ENCODE measurements around the gene SLC6A11.

SLC6A11 gene

DNA sequence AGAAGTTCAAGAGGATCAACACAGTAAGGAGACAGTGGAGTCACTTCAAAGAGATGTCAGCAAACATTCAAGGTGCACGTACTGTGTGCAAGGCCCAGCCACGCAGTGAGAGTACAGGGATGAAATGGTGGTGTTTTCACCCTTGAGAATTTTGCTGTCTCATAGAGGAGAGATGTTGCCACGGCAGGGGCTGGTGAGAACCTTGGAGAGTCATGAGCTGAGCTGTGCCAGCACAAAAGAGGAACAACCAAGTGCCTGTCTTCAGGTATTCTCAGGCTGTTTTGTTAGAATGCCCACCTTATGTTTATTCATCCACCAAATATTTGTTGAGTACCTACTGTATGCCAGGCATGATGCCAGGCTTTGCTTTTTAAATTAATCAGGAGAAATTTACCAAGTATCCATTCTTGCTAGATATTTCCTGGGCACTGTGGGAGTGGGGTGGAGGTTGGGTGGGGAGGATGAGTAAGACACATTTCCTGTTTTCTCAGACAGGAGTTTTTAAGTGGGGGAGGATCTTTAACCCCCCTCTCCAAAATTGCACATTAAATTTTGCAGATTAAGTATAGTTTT is 72.6 kb downstream of the SLC6A11 start:
- no peak for DNase-seq (ENCODE audit: low read depth)

GRCh38 chr3:10889206-10889960 is 73.4 kb downstream of the SLC6A11 start:
- no peak for DNase-seq (ENCODE audit: low read depth)

DNA sequence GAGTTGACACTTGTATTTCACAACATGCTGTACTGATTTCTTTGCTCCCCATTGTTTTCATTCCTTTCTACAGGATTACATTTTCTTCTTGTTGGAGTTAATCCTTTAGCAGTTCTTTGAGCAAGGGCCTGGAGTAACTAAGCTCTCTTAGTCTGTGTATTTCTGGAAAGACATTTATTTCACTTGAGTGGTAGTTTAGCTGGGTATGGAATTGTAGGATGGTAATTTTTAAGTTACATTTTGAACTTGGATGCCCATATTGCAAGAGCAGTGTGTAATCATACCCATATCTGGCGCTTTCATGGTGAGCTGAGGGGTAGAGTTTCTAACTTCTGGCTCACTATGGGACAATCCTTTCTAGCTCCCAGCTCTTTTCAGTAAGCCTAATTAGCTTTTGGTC is 74.6 kb downstream of the SLC6A11 start:
- no peak for DNase-seq (ENCODE audit: low read depth)

- DNase-seq (ENCODE audit: low read depth) = no peak
Observed at GRCh38 chr3:10892622-10893021, 76.6 kb downstream of the SLC6A11 start.

DNA sequence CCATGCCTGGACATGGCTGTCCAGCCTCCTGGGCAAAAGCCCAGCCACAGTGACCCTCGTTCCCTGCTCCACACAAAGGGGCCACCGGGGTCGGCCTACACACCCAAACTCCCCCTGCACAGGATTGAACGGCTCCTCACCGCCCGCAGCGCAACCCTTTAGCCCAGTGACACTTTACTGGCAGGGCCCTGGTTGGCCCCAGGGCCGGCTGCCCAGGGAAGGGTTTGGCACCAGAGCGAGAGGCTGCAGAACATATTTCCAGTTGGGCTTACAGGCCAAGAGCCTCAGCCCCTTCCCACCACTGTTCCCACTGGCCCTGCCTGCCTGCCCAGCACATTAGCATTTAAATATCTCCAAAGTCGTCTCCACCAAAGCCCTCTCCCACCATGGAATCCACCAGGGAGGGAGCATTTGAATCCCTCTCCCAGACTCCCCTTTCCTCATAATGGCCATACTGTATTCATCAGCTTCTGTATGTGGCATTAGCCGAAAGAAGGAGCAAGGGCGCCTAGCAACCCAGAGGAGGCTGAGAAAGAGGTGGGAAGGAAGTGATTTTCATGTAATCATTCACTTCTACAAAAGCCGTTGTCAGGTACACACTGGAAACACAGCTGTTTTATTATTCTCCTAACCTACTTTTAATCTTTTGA is 85.4 kb downstream of the SLC6A11 start:
- no peak for DNase-seq (ENCODE audit: low read depth)

DNA sequence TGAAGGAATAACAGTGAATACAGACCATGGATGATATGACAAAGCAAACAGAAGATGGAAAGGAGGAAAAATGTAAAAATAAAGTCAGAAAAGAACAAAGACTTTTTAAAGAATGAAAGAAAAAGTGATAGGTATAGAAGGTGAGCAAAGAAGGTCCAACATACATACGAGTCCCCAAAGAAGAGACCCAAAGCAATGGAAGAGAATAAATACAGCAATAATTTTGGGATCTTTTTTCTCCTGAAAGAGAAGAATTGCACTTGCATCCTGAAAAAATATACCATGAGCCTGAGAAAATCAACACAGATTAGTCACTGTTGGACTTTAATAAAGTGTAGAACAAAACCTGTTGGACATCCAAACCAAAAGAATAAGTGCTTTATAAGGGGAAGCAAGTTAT is 91.2 kb downstream of the SLC6A11 start:
- DNase-seq (ENCODE audit: low read depth) = no peak

GRCh38 chr3:10910367-10910766 is 94.3 kb downstream of the SLC6A11 start:
- no peak for DNase-seq (ENCODE audit: low read depth)

DNA sequence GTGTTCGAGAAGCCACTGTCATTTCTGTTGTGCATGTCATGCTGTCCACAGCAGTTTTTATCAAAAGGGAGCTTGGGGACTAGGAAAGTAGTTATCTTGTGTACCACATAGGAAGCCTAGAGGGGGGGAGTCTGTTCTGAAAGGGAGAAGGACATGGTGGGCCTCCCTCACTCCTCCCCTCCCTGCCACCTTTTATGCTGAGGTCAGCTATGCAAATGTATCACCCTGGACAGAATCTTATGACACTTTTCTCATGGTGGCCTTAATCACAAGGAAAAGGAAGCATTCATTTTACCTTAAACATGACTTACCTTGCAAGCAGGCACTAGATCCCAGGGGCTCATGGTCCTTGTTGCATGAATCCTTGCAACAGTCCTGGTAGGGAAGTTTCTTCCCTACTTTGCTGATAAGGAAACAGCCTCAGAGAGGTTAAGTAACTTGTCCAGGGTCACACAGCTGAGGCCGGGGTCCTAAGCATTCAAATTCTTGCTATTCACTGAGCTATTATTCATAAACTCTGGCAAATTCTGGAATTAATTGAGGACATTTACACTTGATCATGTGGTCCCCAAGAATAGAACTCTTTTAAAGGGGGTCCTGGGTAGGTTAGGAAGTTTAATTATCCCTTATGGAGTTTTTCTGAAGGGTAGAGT is 95.4 kb downstream of the SLC6A11 start:
- DNase-seq (ENCODE audit: low read depth) = no peak

GRCh38 chr3:10912786-10913185 is 96.8 kb downstream of the SLC6A11 start:
- no peak for DNase-seq (ENCODE audit: low read depth)

- DNase-seq (ENCODE audit: low read depth) = no peak
Observed at GRCh38 chr3:10915376-10915775, 99.3 kb downstream of the SLC6A11 start.

DNA sequence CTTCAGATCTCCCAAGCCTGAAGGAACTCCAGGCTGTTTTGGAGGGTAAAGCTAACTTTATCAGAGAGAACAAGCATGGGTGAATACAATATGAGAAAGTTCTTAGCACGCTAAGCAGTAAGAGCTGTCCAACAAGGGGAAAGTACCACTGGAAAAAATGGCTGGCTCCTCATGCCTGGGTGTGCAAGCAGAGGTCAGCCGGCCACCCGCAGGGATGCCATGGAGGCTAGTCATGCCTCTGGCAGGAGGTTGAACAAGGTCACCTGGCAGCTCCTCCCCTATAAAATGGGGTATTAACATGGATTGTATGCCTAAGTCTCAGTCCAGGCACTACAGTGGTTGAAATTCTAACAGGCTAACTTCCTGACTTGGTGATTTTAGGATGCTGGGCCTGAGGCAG is 101.1 kb downstream of the SLC6A11 start:
- no peak for DNase-seq (ENCODE audit: low read depth)

DNA sequence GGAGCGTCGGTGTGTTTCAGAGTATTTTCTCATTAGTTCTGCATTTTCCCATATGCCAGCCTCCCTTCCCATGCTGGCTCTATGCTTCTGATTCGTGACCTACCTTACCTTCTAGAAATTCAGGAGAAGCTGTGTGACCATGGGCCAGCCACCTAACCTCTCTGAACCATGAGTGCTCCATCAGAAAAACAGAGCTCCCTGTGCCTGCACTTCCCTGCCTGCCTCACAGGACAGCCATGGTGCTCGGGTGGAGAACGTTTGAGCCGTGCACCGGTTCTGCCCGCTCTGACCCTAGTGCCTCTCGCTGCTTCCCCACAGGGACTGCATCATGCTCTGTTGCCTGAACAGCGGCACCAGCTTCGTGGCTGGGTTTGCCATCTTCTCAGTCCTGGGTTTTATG is 102.0 kb downstream of the SLC6A11 start:
- DNase-seq (ENCODE audit: low read depth) = no peak

DNA sequence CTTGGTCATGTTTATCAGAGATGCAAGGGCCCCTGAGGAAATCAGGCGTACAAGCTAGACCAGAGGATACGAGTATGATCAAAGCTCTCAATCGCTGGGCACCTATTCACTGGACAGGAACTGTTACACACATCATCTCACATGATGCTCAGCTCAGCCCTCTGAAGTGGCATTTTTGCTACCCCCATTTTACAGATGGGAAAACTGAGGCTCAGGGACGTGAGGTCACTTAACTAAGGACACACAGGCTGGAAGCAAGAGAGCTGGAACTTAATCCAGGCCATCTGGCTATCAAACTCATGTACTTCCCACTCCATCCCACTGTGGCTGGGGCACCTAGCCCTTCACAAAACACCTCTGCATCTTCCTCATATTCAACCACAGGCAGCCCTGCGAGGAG is 103.6 kb downstream of the SLC6A11 start:
- DNase-seq (ENCODE audit: low read depth) = no peak

- no peak for DNase-seq (ENCODE audit: low read depth)
Observed at GRCh38 chr3:10925436-10926255, 109.6 kb downstream of the SLC6A11 start.

DNA sequence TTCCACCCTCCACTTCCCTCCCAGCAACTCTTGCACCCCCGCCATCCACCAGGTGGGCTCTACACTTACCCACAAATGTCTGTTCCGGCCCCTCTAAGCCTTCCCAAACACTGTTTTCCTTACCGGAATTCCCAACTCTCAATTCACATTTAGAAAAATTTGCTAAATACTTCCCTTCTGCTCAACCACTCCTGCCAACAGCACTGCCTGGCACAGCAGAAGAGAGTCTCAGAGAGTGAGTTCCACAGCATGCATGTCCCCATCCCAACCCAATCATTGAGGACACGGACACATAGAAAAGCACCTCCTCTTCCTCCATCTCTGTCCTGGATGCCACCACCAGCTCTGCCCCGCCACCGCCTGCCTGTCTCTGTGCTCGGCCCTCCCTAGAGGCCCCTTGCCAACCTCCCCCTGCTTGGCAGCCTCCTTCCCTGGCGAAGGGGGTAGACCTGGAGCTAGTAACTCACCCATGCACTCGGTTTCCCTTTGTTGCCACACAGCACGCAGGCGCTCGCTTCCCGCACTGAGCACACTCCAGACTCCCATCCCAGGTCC is 110.3 kb downstream of the SLC6A11 start:
- no peak for DNase-seq (ENCODE audit: low read depth)

- DNase-seq (ENCODE audit: low read depth) = no peak
Observed at GRCh38 chr3:10926811-10927521, 110.9 kb downstream of the SLC6A11 start.

DNA sequence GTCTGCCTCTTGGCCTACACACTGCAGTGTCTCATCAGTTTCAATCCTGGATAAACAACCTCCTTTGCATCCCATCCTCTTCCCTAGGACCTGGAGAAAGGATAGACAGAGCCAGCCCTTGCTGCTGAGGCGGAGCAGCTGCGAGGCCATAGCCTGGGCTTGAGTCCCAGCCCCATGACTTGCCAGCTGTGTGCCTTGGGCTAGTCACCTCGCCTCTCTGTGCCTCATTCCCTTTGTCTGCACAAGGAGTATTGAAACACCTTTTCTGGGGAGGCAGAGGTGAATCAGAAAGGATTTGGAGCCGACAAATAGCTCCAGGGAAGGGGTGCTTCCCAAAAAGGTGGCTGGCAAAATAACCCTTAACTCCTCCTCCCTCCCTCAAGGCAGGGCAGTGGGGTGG is 111.5 kb downstream of the SLC6A11 start:
- DNase-seq (ENCODE audit: low read depth) = no peak

DNA sequence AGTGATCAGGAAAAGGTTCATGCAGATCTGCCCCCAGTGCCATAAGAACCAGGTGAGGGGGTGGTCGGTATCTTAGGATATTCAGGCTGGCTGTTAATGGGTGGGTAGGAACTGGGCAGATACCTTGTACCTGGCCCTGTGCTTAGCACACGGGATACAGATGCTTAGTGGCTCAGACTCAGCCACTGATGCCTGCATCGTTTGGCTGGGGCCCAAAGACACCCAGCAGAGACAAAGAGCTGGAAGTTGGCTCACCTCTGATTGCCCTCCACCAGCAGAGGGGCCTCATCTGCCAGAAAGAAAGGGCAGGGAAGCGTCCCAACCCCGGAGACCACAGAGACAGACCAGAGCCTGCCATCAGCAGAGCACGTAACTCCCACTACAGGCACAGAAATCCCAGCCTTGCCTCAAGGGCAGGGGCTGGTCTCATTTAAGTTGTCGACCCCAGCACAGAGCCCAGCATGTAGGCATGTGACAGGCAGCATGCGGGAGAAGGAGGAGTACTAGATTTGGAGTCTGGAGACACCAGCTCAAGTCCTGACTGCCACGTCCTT is 112.5 kb downstream of the SLC6A11 start:
- DNase-seq (ENCODE audit: low read depth) = no peak

DNA sequence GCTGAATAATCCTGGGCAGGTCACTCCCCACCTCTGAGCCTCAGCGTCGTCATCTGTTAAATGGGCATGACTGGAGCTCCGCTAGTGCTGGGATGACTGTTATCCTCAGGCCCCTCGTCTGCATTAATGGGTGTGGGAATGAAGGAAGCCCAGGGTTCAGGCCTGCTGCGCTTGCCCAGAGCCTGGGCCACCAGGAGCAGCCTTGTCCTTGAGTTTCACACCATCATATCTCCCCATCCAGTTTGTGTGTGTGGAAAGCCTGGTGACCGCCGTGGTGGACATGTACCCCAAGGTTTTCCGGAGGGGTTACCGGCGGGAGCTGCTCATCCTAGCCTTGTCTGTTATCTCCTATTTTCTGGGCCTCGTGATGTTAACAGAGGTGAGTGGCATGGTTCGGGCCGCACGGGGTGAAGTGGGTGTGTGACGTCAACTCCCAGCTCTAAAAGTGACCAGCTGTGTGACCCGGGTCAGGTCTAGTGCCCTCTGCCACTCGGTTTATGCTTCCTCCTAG is 113.0 kb downstream of the SLC6A11 start:
- no peak for DNase-seq (ENCODE audit: low read depth)

- no peak for DNase-seq (ENCODE audit: low read depth)
Observed at GRCh38 chr3:10929978-10930665, 114.1 kb downstream of the SLC6A11 start.
